Neuronal stem cell (in vitro differentiated cells): ENCODE measurements around the gene FOXD1.
A peak's percentile ranks its signal among the peaks of the same experiment; 100 is the strongest.
"Not testable (repeated sequence)": the region's sequence is repeated elsewhere in the genome, so short reads cannot be mapped to it uniquely, and the experiment has no call there.

Experiments
- DNase-seq: peaks from one replicate; pipeline ENCODE4 v3.0.0-alpha.2; 2013; ENCODE audit warnings: low spot score
- H2AFZ ChIP-seq: one replicate; pipeline ENCODE4 v1.6.1; 2013; ENCODE audit warnings: mild to moderate bottlenecking, low read length, inconsistent platforms
- H2AK5ac ChIP-seq: 2 replicates; pipeline ENCODE4 v1.6.1; 2013; ENCODE audit warnings: low read depth, mild to moderate bottlenecking, inconsistent platforms, low read length, moderate library complexity, mixed read lengths
- H2BK120ac ChIP-seq: 2 replicates; pipeline ENCODE4 v1.6.1; 2013; ENCODE audit warnings: low read depth, mild to moderate bottlenecking, inconsistent platforms, low read length, moderate library complexity, mixed read lengths
- H2BK12ac ChIP-seq: one replicate; pipeline ENCODE4 v1.6.1; 2013; ENCODE audit warnings: low read length, inconsistent platforms
- H2BK15ac ChIP-seq: 2 replicates; pipeline ENCODE4 v1.6.1; 2013; ENCODE audit warnings: mild to moderate bottlenecking, low read length, inconsistent platforms, mixed read lengths
- H2BK5ac ChIP-seq: one replicate; pipeline ENCODE4 v1.6.1; 2013; ENCODE audit warnings: inconsistent platforms, mild to moderate bottlenecking, low read length, moderate library complexity
- H3K14ac ChIP-seq: one replicate; pipeline ENCODE4 v1.6.1; 2013; ENCODE audit warnings: low read length, inconsistent platforms
- H3K18ac ChIP-seq: 2 replicates; pipeline ENCODE4 v1.6.1; 2013; ENCODE audit warnings: low read length, inconsistent platforms
- H3K23ac ChIP-seq: 2 replicates; pipeline ENCODE4 v1.6.1; 2013; ENCODE audit warnings: low read depth, mild to moderate bottlenecking, mixed read lengths, low read length, inconsistent platforms; ENCODE audit not compliant: poor library complexity
- H3K27ac ChIP-seq: replicated peaks from 3 replicates; pipeline ENCODE4 v1.5.1; 2013; ENCODE audit warnings: low read length, inconsistent platforms
- H3K27me3 ChIP-seq, 3 experiments: 2 replicates each; pipeline ENCODE4 v1.6.1; 2013; ENCODE audit warnings: low read length in 3 of 3, mild to moderate bottlenecking in 2 of 3, inconsistent platforms in 1 of 3, low read depth in 1 of 3, mixed read lengths in 1 of 3, moderate library complexity in 1 of 3; ENCODE audit not compliant: control insufficient read depth in 3 of 3, insufficient read depth in 3 of 3
- H3K36me3 ChIP-seq, 2 donors: replicated peaks in 1 of 2; 2 replicates each; pipeline ENCODE4 v1.6.1; 2013; ENCODE audit warnings: low read length in 2 of 2; ENCODE audit not compliant: control insufficient read depth in 2 of 2, insufficient read depth in 2 of 2
- H3K4ac ChIP-seq: 2 replicates; pipeline ENCODE4 v1.6.1; 2013; ENCODE audit warnings: inconsistent platforms, mild to moderate bottlenecking, low read length, moderate library complexity
- H3K4me1 ChIP-seq, 2 donors: 1 replicate in 1 of 2; 2 replicates in 1 of 2; pipeline ENCODE4 v1.6.1; 2013; ENCODE audit warnings: low read length in 2 of 2, low read depth in 1 of 2; ENCODE audit not compliant: control insufficient read depth in 2 of 2, insufficient read depth in 1 of 2
- H3K4me2 ChIP-seq: one replicate; pipeline ENCODE4 v1.6.1; 2013; ENCODE audit warnings: mild to moderate bottlenecking, low read length, inconsistent platforms; ENCODE audit not compliant: insufficient read depth, poor library complexity, severe bottlenecking
- H3K4me3 ChIP-seq, 2 donors: 2 replicates each; pipeline ENCODE4 v1.5.1; 2013; ENCODE audit warnings: low read length in 2 of 2, mild to moderate bottlenecking in 2 of 2, inconsistent platforms in 1 of 2, moderate library complexity in 1 of 2
- H3K79me1 ChIP-seq: one replicate; pipeline ENCODE4 v1.6.1; 2013; ENCODE audit warnings: low read depth, mild to moderate bottlenecking, inconsistent platforms, low read length, moderate library complexity
- H3K9ac ChIP-seq: one replicate; pipeline ENCODE4 v1.6.1; 2013; ENCODE audit warnings: mild to moderate bottlenecking, low read depth, low read length, inconsistent platforms; ENCODE audit not compliant: poor library complexity
- H3K9me3 ChIP-seq, 2 donors: replicated peaks in 1 of 2; 2 replicates each; pipeline versions ENCODE3 to v1.6.1; 2013; ENCODE audit warnings: low read length in 2 of 2, mild to moderate bottlenecking in 2 of 2, inconsistent platforms in 1 of 2, low read depth in 1 of 2, mixed read lengths in 1 of 2, moderate library complexity in 1 of 2; ENCODE audit not compliant: control insufficient read depth in 2 of 2, insufficient read depth in 1 of 2
- H4K8ac ChIP-seq: one replicate; pipeline ENCODE4 v1.6.1; 2013; ENCODE audit warnings: low read depth, mild to moderate bottlenecking, inconsistent platforms, low read length, moderate library complexity
- H4K91ac ChIP-seq: one replicate; pipeline ENCODE4 v1.6.1; 2013; ENCODE audit warnings: low read length, low read depth, mild to moderate bottlenecking, inconsistent platforms; ENCODE audit not compliant: poor library complexity
- WGBS, 2 donors: extraction: QIAGEN DNeasy Blood & Tissue Kit; methylation state at CpG; one replicate each; pipeline ENCODE4 v1.1.7; 2013; ENCODE audit warnings: missing lambda C conversion rate in 2 of 2, mixed read lengths in 1 of 2; ENCODE audit not compliant: insufficient read length in 2 of 2, insufficient replicate concordance in 1 of 2; ENCODE audit errors: extremely low coverage in 2 of 2; 5-methylcytosine and 5-hydroxymethylcytosine counted together

Gene FOXD1

GRCh38 chr5:73456462-73456861 lies 7.9 kb upstream of the FOXD1 start:
- H3K23ac ChIP-seq, H2BK120ac ChIP-seq, H4K8ac ChIP-seq, H3K4me3 ChIP-seq, H3K14ac ChIP-seq, H3K4ac ChIP-seq, H2BK15ac ChIP-seq, H3K79me1 ChIP-seq, H3K36me3 ChIP-seq, H2AK5ac ChIP-seq, H4K91ac ChIP-seq, H2BK5ac ChIP-seq, H3K27ac ChIP-seq, H3K9me3 ChIP-seq, H3K4me2 ChIP-seq, H3K4me1 ChIP-seq, DNase-seq, H3K18ac ChIP-seq, H2BK12ac ChIP-seq, H3K9ac ChIP-seq, H2AFZ ChIP-seq: not testable (repeated sequence)
- WGBS, 2 donors: no CpG with 5 or more reads among the region's 1 CpG
- H3K27me3 ChIP-seq: peaks cover 5 to 50% (median 26%) of the 10 kb centered on the region in 3 experiments

- no CpG with 5 or more reads among the region's 6 CpGs for WGBS, 2 donors
- Histone ChIP-seq H2BK15ac (no peak overlapping the region), H3K4me2 (no peak overlapping the region), H3K23ac (no peak overlapping the region), H3K4ac (no peak overlapping the region), H3K36me3 (no peaks in the 10 kb centered on the region), H3K18ac (no peak overlapping the region), H3K14ac (no peak overlapping the region), H4K91ac (no peak overlapping the region), H2BK5ac (no peak overlapping the region), H3K9me3 (no peaks in the 10 kb centered on the region), H3K4me3 (peak overlapping the region in 1 of 2 donors; percentile 68), H3K9ac (no peak overlapping the region), H2BK120ac (no peak overlapping the region), H3K27me3 (peaks cover 17 to 57% (median 41%) of the 10 kb centered on the region in 3 experiments), H2AFZ (no peak overlapping the region), H2AK5ac (no peak overlapping the region), H2BK12ac (no peak overlapping the region), H3K79me1 (no peaks in the 10 kb centered on the region), H4K8ac (no peak overlapping the region), H3K4me1 (peaks cover 0 to 2% of the 10 kb centered on the region in 2 donors), H3K27ac (no peak overlapping the region)
- DNase-seq: no peak
Observed at GRCh38 chr5:73454379-73455036, 5.9 kb upstream of the FOXD1 start.

- no peaks in the 10 kb centered on the region for H3K9me3 ChIP-seq
- H3K27ac ChIP-seq: no peak overlapping the region
- H3K14ac ChIP-seq: no peak overlapping the region
- H3K27me3 ChIP-seq: peaks cover 31 to 65% (median 62%) of the 10 kb centered on the region in 3 experiments
- H3K4me1 ChIP-seq: peaks cover 2% of the 10 kb centered on the region in 2 donors
- H4K8ac ChIP-seq: no peak overlapping the region
- no peak for DNase-seq
- no peak overlapping the region for H3K18ac ChIP-seq
- no peaks in the 10 kb centered on the region for H3K36me3 ChIP-seq
- no peaks in the 10 kb centered on the region for H3K79me1 ChIP-seq
- no peak overlapping the region for H2BK120ac ChIP-seq
- H2BK12ac ChIP-seq: no peak overlapping the region
- no peak overlapping the region for H3K4me3 ChIP-seq
- H3K23ac ChIP-seq: no peak overlapping the region
- WGBS, 2 donors: no CpG with 5 or more reads among the region's 6 CpGs
- H2AK5ac ChIP-seq: no peak overlapping the region
- H2BK5ac ChIP-seq: no peak overlapping the region
- no peak overlapping the region for H2BK15ac ChIP-seq
- H4K91ac ChIP-seq: no peak overlapping the region
- no peak overlapping the region for H2AFZ ChIP-seq
- H3K4me2 ChIP-seq: no peak overlapping the region
- H3K9ac ChIP-seq: no peak overlapping the region
- H3K4ac ChIP-seq: no peak overlapping the region
Observed at GRCh38 chr5:73452215-73452614, 3.6 kb upstream of the FOXD1 start.

- Histone ChIP-seq H2BK15ac (no peak overlapping the region), H2AFZ (peak overlapping the region; percentile 78), H3K4ac (no peak overlapping the region), H3K9ac (no peak overlapping the region), H3K79me1 (no peaks in the 10 kb centered on the region), H4K8ac (no peak overlapping the region), H3K36me3 (no peaks in the 10 kb centered on the region), H3K18ac (no peak overlapping the region), H3K14ac (no peak overlapping the region), H3K9me3 (no peaks in the 10 kb centered on the region), H3K4me1 (peaks cover 2% of the 10 kb centered on the region in 2 donors), H2BK120ac (no peak overlapping the region), H3K27ac (no peak overlapping the region), H3K4me2 (peak overlapping the region; percentile 51), H3K4me3 (peak overlapping the region in 1 of 2 donors; percentile 10), H3K27me3 (peaks cover 35 to 70% (median 69%) of the 10 kb centered on the region in 3 experiments), H2BK12ac (no peak overlapping the region), H4K91ac (no peak overlapping the region), H3K23ac (peak overlapping the region; percentile 32), H2BK5ac (no peak overlapping the region), H2AK5ac (no peak overlapping the region)
- no CpG with 5 or more reads among the region's 70 CpGs for WGBS, 2 donors
- DNase-seq: no peak
Observed at GRCh38 chr5:73451224-73452130, 2.9 kb upstream of the FOXD1 start.
